Keratinocyte (primary cell): Measurements from ENCODE around the gene CCT7. TPM values are rescaled to one million over a fixed set of nuclear protein-coding genes. Genes with fewer than 3 reads are reported as not detected.

Source experiments
- DNase-seq: peaks from one replicate; pipeline ENCODE4 v3.0.0-alpha.2; 2011; ENCODE audit warnings: low read depth, missing footprints, low spot score
- FAIRE-seq: peaks from 2 replicates; lab custom pipeline; 2011; peaks lifted over from hg19 to GRCh38; lab: Jason Lieb, UNC
- H2AFZ ChIP-seq: 2 replicates; pipeline ENCODE4 v1.6.0; 2012; ENCODE audit warnings: low read length, control low read depth, inconsistent platforms; ENCODE audit not compliant: control insufficient read depth
- H3K27ac ChIP-seq: 2 replicates; pipeline ENCODE4 v1.5.1; 2011; ENCODE audit warnings: low read length; ENCODE audit not compliant: control insufficient read depth, insufficient read depth
- H3K27me3 ChIP-seq: 3 replicates; pipeline ENCODE4 v1.6.0; 2011; ENCODE audit warnings: low read length; ENCODE audit not compliant: control insufficient read depth, insufficient read depth; ENCODE audit errors: extremely low read depth
- H3K36me3 ChIP-seq, 2 experiments: 2 replicates in 1 of 2; 3 replicates in 1 of 2; pipeline ENCODE4 v1.5.1; 2011; ENCODE audit warnings: low read length in 2 of 2, mild to moderate bottlenecking in 1 of 2; ENCODE audit not compliant: control insufficient read depth in 2 of 2, insufficient read depth in 2 of 2; ENCODE audit errors: extremely low read depth in 1 of 2
- H3K4me1 ChIP-seq: 3 replicates; pipeline ENCODE4 v1.5.1; 2011; ENCODE audit warnings: low read length; ENCODE audit not compliant: control insufficient read depth, insufficient read depth; ENCODE audit errors: extremely low read depth
- H3K4me2 ChIP-seq: 3 replicates; pipeline ENCODE4 v1.6.0; 2011; ENCODE audit warnings: low read depth, low read length; ENCODE audit not compliant: control insufficient read depth, insufficient read depth; ENCODE audit errors: extremely low read depth
- H3K4me3 ChIP-seq, 3 experiments: fragments of 200-600 bp in 1 of 3; sonication (generic) in 1 of 3; 2 replicates in 2 of 3; 3 replicates in 1 of 3; pipeline ENCODE4 v1.5.1; 2011 to 2016; ENCODE audit warnings: low read length in 3 of 3, mild to moderate bottlenecking in 3 of 3, control low read depth in 2 of 3, inconsistent platforms in 1 of 3, low read depth in 1 of 3, mixed read lengths in 1 of 3, mixed run types in 1 of 3, moderate library complexity in 1 of 3; ENCODE audit not compliant: control insufficient read depth in 2 of 3, insufficient read depth in 2 of 3; ENCODE audit errors: extremely low read depth in 1 of 3
- H3K79me2 ChIP-seq: 2 replicates; pipeline ENCODE4 v1.6.0; 2012; ENCODE audit warnings: low read length; ENCODE audit not compliant: control insufficient read depth, insufficient read depth
- H3K9ac ChIP-seq: 3 replicates; pipeline ENCODE4 v1.6.0; 2011; ENCODE audit warnings: low read length; ENCODE audit not compliant: control insufficient read depth, insufficient read depth; ENCODE audit errors: extremely low read depth
- H3K9me1 ChIP-seq: 3 replicates; pipeline ENCODE4 v1.6.0; 2011; ENCODE audit warnings: low read length; ENCODE audit not compliant: control insufficient read depth, insufficient read depth; ENCODE audit errors: extremely low read depth
- H3K9me3 ChIP-seq: 2 replicates; pipeline ENCODE4 v1.5.1; 2012; ENCODE audit warnings: low read depth, low read length; ENCODE audit not compliant: control insufficient read depth
- H4K20me1 ChIP-seq: 3 replicates; pipeline ENCODE4 v1.6.0; 2011; ENCODE audit warnings: low read length; ENCODE audit not compliant: control insufficient read depth, insufficient read depth; ENCODE audit errors: extremely low read depth
- EZH2 ChIP-seq: IDR thresholded peaks from one replicate; pipeline ENCODE4 v1.6.1; 2012; ENCODE audit warnings: inconsistent platforms, mild to moderate bottlenecking, low read length, moderate library complexity
- dilution Hi-C: fragments of 300-500 bp; cut with MboI; formaldehyde crosslinking; loops from one replicate; pipeline ENCODE4 v1.7.0; 2020; ENCODE audit warnings: low sequenced_read_pairs; ENCODE audit not compliant: extremely low pct_ligation_motif_present
- polyA plus RNA-seq, 5 experiments: library from polyadenylated mRNA; depleted of rRNA in 3 of 5; stranded (reverse) in 3 of 5; stranded (forward) in 1 of 5; unstranded in 1 of 5; fragments of >200 nt; gene quantifications; 1 replicate in 1 of 5; 2 replicates in 3 of 5; 3 replicates in 1 of 5; pipeline versions ENCODE4 v1.2.1 to v1.2.3, GENCODE V29; 2011 to 2012; ENCODE audit warnings: missing spikeins in 2 of 5, low read depth in 1 of 5, low replicate concordance in 1 of 5
- TF ChIP-seq, protein P1 (sequence below), 3 experiments: IDR thresholded peaks in 1 of 3; conservative IDR thresholded peaks in 1 of 3; optimal IDR thresholded peaks in 1 of 3; 2 replicates in 2 of 3; 3 replicates in 1 of 3; pipeline versions ENCODE3 to v1.5.1; 2011; ENCODE audit warnings: low read length in 3 of 3, mild to moderate bottlenecking in 3 of 3, moderate library complexity in 2 of 3, control low read depth in 1 of 3, inconsistent platforms in 1 of 3; ENCODE audit not compliant: insufficient read depth in 2 of 3; ENCODE audit errors: extremely low read depth in 1 of 3

Gene CCT7
- polyA plus RNA-seq, 1 donor (not counting 4 experiments of a cell fraction or from before 2014, with no cell fraction given), result 357 TPM

DNA sequence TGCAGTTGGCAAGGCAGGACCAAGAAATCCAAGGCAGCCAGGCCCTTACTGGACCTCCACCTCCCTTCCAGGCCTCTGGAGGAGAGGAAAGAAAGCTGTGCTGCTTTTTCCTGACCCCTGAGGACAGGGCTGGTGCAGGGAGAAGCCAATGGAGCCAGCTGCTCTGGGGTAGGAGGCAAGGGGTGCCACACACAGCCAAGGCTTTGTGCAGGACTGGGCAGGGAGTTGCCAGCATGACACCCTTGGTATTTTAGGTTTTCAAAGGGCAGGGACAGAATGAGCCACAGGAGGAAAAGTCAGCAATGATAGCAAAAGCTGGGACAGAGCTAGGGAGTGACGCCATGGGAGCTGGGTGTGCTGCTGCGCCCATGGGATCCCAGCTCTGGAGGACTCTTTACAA is 22.9 kb downstream of the CCT7 start:
- FAIRE-seq (no peak), DNase-seq (no peak)
- no peak for TF ChIP-seq EZH2
- TF ChIP-seq, protein P1, sequence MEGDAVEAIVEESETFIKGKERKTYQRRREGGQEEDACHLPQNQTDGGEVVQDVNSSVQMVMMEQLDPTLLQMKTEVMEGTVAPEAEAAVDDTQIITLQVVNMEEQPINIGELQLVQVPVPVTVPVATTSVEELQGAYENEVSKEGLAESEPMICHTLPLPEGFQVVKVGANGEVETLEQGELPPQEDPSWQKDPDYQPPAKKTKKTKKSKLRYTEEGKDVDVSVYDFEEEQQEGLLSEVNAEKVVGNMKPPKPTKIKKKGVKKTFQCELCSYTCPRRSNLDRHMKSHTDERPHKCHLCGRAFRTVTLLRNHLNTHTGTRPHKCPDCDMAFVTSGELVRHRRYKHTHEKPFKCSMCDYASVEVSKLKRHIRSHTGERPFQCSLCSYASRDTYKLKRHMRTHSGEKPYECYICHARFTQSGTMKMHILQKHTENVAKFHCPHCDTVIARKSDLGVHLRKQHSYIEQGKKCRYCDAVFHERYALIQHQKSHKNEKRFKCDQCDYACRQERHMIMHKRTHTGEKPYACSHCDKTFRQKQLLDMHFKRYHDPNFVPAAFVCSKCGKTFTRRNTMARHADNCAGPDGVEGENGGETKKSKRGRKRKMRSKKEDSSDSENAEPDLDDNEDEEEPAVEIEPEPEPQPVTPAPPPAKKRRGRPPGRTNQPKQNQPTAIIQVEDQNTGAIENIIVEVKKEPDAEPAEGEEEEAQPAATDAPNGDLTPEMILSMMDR (optimal IDR thresholded peaks at IDR 0.05 in 1 of 3, IDR thresholded peaks at IDR 0.05 in 1 of 3, conservative IDR thresholded peaks at IDR 0.05 in 1 of 3; ENCODE audit: extremely low read depth in 1 of 3, insufficient read depth in 2 of 3, low read length in 3 of 3), result no peak
- dilution Hi-C loops, result no loop called here
- peaks cover 26% of the 10 kb centered on the region for H3K4me1 ChIP-seq
- no peak overlapping the region for H2AFZ ChIP-seq
- H3K4me3 ChIP-seq, result no peak overlapping the region
- H3K36me3 ChIP-seq, result peaks cover 14 to 26% of the 10 kb centered on the region in 2 experiments
- H3K9me1 ChIP-seq, result peaks cover 5% of the 10 kb centered on the region
- H3K27ac ChIP-seq, result no peak overlapping the region
- H3K79me2 ChIP-seq, result no peaks in the 10 kb centered on the region
- no peaks in the 10 kb centered on the region for H3K9me3 ChIP-seq
- no peaks in the 10 kb centered on the region for H3K27me3 ChIP-seq
- H3K4me2 ChIP-seq, result no peak overlapping the region
- H4K20me1 ChIP-seq, result no peaks in the 10 kb centered on the region
- no peak overlapping the region for H3K9ac ChIP-seq

DNA sequence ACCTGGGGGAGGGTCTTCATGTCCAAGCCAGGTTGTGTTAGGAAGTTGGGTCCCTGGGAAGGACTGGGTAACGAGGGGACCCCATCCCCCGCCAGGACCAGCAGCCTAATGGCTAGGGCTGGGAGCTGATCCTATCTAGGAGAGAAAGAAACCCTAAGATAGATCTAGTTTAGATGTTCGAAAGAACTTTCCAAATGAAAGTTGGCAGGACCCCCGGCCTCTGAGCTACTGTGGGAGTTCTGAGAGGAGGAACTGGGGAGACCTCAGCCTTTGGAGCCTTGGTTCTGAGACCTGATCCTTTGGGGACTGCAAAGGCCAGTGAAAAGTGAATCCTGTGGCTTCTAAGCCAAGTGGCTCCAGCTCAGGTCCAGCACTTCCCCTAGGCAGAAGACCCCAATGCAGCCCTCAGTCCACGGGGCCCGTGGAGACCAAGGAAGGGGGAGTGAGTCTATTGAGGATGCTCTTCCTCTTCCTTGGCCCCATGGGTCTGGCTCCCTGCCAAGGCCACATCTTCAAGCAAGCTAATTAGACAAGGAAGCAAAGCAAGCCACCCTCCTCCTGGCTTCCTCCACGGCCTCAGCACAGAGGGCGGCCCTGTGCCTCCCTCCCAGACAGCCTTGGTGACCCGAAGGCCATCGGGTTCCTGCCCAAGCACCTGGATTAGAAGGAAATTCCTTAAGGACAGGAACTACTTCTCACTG is 23.5 kb downstream of the CCT7 start:
- no peak overlapping the region for H3K27ac ChIP-seq

More for the DNA sequence above, 23.5 kb downstream of the CCT7 start:
- peaks cover 26% of the 10 kb centered on the region for H3K4me1 ChIP-seq
- dilution Hi-C loops, result no loop called here
- DNase-seq, result no peak
- no peaks in the 10 kb centered on the region for H3K27me3 ChIP-seq
- H3K4me3 ChIP-seq, result no peak overlapping the region
- no peak overlapping the region for H3K9ac ChIP-seq
- no peaks in the 10 kb centered on the region for H3K79me2 ChIP-seq
- peaks cover 5% of the 10 kb centered on the region for H3K9me1 ChIP-seq
- H3K9me3 ChIP-seq, result no peaks in the 10 kb centered on the region
- H3K36me3 ChIP-seq, result peaks cover 13 to 23% of the 10 kb centered on the region in 2 experiments
- no peak overlapping the region for H3K4me2 ChIP-seq
- no peak overlapping the region for H2AFZ ChIP-seq
- no peak for TF ChIP-seq EZH2
- TF ChIP-seq, protein P1 (optimal IDR thresholded peaks at IDR 0.05 in 1 of 3, IDR thresholded peaks at IDR 0.05 in 1 of 3, conservative IDR thresholded peaks at IDR 0.05 in 1 of 3; ENCODE audit: extremely low read depth in 1 of 3, insufficient read depth in 2 of 3, low read length in 3 of 3), result no peak
- FAIRE-seq, result no peak
- no peaks in the 10 kb centered on the region for H4K20me1 ChIP-seq
